Measurements from ENCODE around the gene MAPK10. TPM values are rescaled to one million over a fixed set of nuclear protein-coding genes. Genes with fewer than 3 reads are reported as not detected.

Gene MAPK10
- total RNA-seq, 4 donors from 2014 or later = 1.7 to 8.6 (median 4.4) TPM

DNA sequence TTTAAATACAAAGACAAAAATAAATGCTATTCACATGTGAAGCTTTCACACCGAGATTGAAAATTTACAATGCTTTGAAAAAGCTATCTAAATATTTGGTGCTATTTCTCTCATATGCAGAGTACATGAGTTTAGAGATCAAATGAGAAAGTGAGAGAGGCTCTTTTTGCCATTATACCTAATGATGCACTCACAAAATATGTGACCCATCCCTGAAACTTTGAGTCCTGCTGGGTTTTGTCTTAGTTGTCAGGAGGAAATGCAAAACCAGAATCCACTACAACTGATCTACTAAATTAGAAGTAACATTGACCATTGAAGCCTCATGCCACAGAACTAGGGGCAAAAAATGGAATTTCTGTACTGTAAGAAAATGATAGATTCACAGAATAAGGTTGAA is 251.7 kb downstream of the MAPK10 start:
- Histone ChIP-seq H3K36me3 (no peaks in the 10 kb centered on the region), H3K27me3 (no peaks in the 10 kb centered on the region), H3K27ac (no peak overlapping the region), H3K4me1 (no peaks in the 10 kb centered on the region), H3K9me3 (no peaks in the 10 kb centered on the region), H3K4me3 (no peak overlapping the region)
- intact Hi-C loops (cut with DNase I) = no loop called here
- no peak for DNase-seq
- TF ChIP-seq, protein P1, sequence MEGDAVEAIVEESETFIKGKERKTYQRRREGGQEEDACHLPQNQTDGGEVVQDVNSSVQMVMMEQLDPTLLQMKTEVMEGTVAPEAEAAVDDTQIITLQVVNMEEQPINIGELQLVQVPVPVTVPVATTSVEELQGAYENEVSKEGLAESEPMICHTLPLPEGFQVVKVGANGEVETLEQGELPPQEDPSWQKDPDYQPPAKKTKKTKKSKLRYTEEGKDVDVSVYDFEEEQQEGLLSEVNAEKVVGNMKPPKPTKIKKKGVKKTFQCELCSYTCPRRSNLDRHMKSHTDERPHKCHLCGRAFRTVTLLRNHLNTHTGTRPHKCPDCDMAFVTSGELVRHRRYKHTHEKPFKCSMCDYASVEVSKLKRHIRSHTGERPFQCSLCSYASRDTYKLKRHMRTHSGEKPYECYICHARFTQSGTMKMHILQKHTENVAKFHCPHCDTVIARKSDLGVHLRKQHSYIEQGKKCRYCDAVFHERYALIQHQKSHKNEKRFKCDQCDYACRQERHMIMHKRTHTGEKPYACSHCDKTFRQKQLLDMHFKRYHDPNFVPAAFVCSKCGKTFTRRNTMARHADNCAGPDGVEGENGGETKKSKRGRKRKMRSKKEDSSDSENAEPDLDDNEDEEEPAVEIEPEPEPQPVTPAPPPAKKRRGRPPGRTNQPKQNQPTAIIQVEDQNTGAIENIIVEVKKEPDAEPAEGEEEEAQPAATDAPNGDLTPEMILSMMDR (IDR thresholded peaks at IDR 0.05) = no peak
- no peak for TF ChIP-seq POLR2A (IDR thresholded peaks at IDR 0.05)
- WGBS, 2 donors = 58 to 60% methylated on average over 1 of the region's 1 CpG

DNA sequence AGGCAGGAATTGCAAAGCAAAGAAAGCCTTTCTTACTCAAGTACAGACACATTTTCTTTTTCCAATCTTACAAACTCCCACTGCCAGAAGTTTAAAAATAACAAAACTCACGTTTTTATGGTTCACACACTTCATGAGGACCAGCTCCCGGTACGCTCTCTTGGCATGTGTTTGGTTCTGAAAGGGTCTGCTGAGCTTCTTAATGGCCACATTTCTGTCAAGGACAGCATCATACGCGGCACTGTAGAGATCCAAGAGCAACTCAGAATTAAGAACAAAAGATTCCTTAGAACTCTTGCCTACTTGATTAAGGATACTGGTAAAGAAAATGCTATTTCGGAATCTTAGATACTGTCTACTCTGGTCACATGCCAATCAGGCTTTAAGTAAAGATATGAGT is 252.7 kb downstream of the MAPK10 start:
- no peaks in the 10 kb centered on the region for H3K27me3 ChIP-seq
- 60 to 71% methylated on average over 6 of the region's 6 CpGs for WGBS, 2 donors
- H3K27ac ChIP-seq = no peak overlapping the region
- no peak overlapping the region for H3K4me3 ChIP-seq
- no peaks in the 10 kb centered on the region for H3K9me3 ChIP-seq
- intact Hi-C loops (cut with DNase I) = no loop called here
- TF ChIP-seq, protein P1 (IDR thresholded peaks at IDR 0.05) = no peak
- TF ChIP-seq POLR2A (IDR thresholded peaks at IDR 0.05) = no peak
- no peak for DNase-seq
- H3K4me1 ChIP-seq = no peaks in the 10 kb centered on the region
- no peaks in the 10 kb centered on the region for H3K36me3 ChIP-seq

DNA sequence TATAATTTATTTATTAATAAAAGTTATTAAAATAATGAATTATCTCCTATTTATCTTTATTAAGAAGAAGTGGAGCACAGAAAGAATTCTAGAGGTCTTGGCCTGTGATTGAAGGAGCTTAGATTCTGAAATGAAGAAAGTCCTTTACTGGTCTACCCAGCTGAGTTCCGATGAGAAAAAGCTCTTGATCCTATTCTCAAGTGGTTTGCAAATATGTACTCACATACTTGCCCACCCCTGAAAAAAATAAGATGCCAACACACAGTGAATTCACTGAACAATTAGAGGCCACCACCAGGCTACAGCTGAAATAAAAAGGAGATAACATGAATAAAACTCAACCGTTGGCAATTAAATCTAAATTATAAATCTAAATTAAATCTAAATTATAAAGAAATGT is 253.4 kb downstream of the MAPK10 start:
- Histone ChIP-seq H3K9me3 (no peaks in the 10 kb centered on the region), H3K4me3 (no peak overlapping the region), H3K27me3 (no peaks in the 10 kb centered on the region), H3K36me3 (no peaks in the 10 kb centered on the region), H3K27ac (no peak overlapping the region), H3K4me1 (no peaks in the 10 kb centered on the region)
- intact Hi-C loops (cut with DNase I) = no loop called here
- WGBS, 2 donors = 73 to 74% methylated on average over 2 of the region's 2 CpGs
- TF ChIP-seq, protein P1 (IDR thresholded peaks at IDR 0.05) = no peak
- DNase-seq = no peak

DNA sequence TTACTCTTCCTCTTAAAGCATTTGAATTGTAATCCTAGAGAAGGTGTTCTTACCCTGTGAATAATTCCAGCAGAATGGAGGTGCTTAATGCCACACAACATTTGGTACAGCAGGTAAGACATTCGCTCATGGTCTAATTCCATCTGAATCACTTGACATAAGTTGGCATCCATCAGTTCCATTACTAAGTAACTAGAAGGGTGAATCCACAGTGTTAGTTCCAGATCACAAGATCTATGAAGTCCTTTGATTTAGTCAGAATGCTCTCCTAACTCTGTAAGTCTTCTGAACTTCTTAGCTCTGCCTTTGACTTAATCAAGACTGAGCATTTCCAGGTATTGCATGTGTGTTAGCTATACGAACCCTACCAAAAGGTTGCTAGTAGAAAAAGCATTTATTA is 258.0 kb downstream of the MAPK10 start:
- H3K27me3 ChIP-seq = no peaks in the 10 kb centered on the region
- DNase-seq = no peak
- TF ChIP-seq, protein P1 (IDR thresholded peaks at IDR 0.05) = no peak
- no peak for TF ChIP-seq POLR2A (IDR thresholded peaks at IDR 0.05)
- WGBS, 2 donors = 79 to 82% methylated on average over 2 of the region's 2 CpGs
- no peak overlapping the region for H3K4me3 ChIP-seq
- no peak overlapping the region for H3K27ac ChIP-seq
- no peaks in the 10 kb centered on the region for H3K36me3 ChIP-seq
- H3K9me3 ChIP-seq = no peaks in the 10 kb centered on the region
- H3K4me1 ChIP-seq = no peaks in the 10 kb centered on the region
- intact Hi-C loops (cut with DNase I) = no loop called here

DNA sequence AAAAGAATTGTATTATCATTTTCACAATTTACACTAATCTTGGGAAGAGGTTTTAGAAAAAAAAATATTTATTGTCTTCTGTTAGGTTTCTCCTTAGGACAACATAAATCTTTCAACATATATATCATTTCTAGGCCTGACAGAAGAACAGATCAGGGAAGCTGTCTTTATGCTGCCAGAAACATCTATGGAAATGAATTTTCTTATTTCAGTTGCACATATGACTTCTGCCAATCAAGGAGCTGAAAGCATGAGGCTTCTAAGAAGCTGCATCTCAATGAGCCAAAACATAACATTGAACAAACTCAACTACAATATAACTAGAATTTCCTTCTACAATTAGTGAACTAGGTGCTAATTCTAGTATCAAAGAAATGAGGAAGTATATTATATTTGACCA is 258.4 kb downstream of the MAPK10 start:
- intact Hi-C loops (cut with DNase I) = no loop called here

More for the DNA sequence above, 258.4 kb downstream of the MAPK10 start:
- Histone ChIP-seq H3K4me1 (no peaks in the 10 kb centered on the region), H3K27me3 (no peaks in the 10 kb centered on the region), H3K27ac (no peak overlapping the region), H3K9me3 (no peaks in the 10 kb centered on the region), H3K36me3 (no peaks in the 10 kb centered on the region), H3K4me3 (no peak overlapping the region)
- no peak for DNase-seq
- TF ChIP-seq, protein P1 (IDR thresholded peaks at IDR 0.05) = no peak
- no peak for TF ChIP-seq POLR2A (IDR thresholded peaks at IDR 0.05)
